Measurements from ENCODE around the gene PLET1.

PLET1 gene

DNA sequence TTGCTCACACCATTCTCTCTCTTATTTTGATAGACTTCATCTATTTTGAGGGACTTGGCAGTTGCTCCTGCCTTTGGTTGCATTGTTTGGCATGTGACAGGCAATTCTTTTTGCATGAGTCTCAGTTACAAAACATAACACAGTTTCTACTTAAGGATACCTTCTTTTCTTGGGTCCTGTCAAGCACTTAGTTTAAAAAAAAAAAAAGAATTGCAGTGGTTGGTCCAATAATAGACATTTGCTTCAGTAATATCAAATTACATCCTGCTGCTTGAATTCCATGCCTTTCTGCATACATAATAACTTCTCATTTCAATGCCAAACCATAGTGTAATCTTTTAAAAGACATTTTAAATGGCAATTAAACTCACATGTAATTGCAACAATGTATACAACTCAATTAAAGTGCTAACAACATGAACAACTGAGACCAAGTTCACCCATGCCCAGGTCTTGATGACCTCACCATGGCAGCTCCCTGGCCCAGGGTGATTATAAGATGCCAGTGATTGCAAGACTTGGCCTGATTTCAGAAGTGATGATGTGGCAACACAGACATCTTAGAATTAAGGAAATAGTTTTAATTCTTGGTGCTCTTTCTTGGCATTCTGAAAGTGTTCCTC, 32.2 kb upstream of the PLET1 start:
- H3K4me3 ChIP-seq (ENCODE audit: low read length), result no peak overlapping the region
- TF ChIP-seq ZNF274 (IDR thresholded peaks at IDR 0.05; ENCODE audit: low read depth, low read length), result no peak

DNA sequence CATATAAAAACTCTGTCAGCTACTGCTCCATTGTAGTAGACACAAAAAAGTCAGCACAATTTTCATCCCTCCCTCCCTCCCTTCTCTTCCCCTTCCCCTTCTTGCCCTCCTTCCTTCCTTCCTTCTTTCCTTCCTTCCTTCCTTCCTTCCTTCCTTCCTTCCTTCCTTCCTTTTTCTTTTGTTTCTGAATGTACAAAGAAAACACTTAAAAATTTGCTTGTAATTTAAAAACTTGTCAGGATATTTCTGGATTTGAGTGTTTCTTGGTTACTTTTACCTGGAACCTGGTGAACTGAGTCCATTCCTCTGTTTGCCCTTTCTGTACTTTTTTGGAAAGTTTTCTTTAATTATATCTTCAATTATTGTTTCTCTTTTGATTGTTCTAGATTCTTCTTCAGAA, 31.5 kb upstream of the PLET1 start:
- TF ChIP-seq ZNF274 (IDR thresholded peaks at IDR 0.05; ENCODE audit: low read depth, low read length), result no peak
- no peak overlapping the region for H3K4me3 ChIP-seq (ENCODE audit: low read length)

DNA sequence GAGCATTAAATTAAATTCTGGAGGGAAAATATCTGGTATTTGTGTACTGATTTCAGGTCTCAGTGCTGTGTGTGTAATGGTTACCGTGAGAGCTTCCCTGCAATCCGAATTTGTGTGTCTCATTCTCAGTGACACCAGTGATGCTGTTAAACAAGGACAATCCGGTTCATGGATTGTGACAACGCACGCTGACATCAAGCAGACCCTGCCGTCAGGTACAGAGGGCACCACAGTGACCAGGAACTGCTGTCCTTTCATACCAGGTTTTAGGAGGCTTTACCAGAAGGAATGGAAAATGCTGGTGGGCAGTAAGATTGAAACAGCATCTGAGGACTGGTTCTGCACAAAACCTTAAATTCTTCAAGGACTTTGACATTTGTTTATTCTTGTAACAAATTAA, 30.5 kb upstream of the PLET1 start:
- H3K4me3 ChIP-seq (ENCODE audit: low read length), result no peak overlapping the region
- no peak for TF ChIP-seq ZNF274 (IDR thresholded peaks at IDR 0.05; ENCODE audit: low read depth, low read length)

DNA sequence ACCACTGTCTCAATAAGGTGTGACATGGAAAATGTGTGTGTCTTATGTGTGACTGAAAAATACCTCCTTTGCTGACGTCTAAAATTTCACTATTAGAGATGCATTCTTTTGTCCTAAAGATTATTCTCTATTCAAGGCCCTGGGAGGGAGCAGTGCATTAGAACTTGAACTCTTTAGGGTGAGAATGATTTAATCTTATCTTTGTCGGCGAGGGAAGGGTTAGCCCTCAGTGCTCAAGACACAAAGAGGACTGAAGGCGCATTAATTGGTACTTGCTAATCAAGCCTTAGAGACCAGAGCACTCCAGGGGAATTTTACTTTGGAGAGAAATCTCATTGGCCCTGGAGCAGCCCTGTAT, 29.8 kb upstream of the PLET1 start:
- peak overlapping the region; percentile 39; the same call in 1 of the 2 replicates for H3K4me3 ChIP-seq (ENCODE audit: low read length)

DNA sequence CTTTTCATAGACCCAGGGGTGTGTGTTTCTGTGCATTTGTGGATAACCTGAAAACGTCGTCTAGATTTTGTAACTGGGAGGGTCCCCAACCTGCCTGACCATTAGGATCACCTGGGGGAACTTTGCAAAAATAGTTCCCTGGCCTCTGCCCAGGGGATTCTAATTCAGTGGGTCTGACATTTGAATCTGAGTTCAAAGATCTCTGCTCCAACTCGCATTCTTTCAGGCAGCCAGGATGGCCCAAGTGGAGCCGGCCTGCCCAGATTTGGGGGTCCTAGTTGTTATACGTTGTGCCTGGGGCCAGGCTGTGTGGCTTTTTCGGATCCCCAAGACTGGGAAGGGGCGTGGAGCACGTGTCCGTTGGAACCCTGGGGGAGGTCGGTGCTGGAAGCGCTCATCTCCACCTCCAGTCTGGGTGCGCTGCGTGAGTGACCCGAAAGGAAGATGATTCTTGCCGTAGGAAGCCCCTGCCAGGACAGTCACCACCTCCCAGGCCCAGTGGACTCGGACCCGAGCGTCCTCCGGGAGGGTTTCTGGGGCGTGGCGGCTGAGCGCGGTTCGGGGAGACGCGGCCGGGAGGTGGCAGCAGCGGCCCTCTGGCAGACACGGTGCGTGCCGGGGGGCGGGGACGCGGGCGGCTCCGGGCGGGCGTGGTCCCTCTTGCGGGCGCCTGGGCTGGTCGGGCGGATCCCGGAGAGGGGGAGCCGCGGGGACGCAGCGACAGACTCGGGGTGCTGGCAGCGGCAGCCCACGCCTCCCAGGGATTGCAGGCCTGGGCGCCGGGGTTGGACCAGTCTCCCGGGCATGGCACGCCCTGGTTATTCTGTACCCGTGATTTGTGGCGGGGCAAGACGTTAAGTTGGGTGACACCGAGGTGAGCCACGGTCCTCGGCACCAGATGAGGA, 29.2 kb upstream of the PLET1 start:
- peak overlapping the region; percentile 39; the same call in 1 of the 2 replicates for H3K4me3 ChIP-seq (ENCODE audit: low read length)
- no peak for TF ChIP-seq ZNF274 (IDR thresholded peaks at IDR 0.05; ENCODE audit: low read depth, low read length)

More for the DNA sequence above, 29.8 kb upstream of the PLET1 start:
- no peak for TF ChIP-seq ZNF274 (IDR thresholded peaks at IDR 0.05; ENCODE audit: low read depth, low read length)

DNA sequence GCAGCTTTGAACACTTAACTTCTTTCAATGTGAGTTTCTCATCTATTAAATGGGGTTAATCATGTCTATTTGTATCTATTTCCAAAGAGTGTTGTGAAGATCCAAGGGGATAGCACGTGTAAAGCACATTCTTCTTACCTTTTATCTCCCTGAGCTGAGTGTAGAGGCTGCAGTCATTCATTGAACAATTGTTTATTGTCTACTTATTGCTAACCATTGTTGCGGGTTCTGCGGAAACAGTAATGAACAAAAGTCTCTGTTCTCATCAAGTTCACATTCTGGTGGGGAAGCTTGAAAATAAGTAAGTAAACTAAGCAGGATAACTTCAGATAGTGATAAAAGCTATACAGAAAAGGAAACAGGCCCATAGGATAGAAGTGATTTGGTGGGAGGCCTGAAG, 27.4 kb upstream of the PLET1 start:
- no peak for TF ChIP-seq ZNF274 (IDR thresholded peaks at IDR 0.05; ENCODE audit: low read depth, low read length)

DNA sequence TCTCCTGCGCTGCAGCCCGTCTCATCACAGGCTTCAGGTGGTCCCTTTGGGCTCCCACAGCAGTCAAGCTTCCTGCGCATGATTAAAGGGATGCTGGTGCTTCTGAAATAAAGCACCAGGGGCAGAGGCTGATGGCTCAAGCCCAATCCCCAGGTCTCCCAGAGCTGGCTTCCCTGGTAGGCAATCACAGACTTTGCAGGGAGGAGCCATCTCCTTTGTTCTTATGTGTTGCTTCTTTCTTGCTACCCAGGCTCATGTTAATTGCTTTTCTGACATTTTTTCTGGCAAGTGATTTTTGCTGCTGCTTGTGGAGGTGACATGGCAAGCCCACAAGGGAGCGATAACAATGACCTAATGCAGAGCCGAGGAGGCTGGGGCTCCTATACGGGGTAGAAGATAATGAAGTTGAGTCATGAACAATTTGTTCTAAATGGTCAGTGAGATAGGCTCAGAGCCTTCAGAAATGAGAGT, 25.2 kb upstream of the PLET1 start:
- H3K4me3 ChIP-seq (ENCODE audit: low read length), result no peak overlapping the region
- no peak for TF ChIP-seq ZNF274 (IDR thresholded peaks at IDR 0.05; ENCODE audit: low read depth, low read length)

More for the DNA sequence above, 27.4 kb upstream of the PLET1 start:
- H3K4me3 ChIP-seq (ENCODE audit: low read length), result no peak overlapping the region

DNA sequence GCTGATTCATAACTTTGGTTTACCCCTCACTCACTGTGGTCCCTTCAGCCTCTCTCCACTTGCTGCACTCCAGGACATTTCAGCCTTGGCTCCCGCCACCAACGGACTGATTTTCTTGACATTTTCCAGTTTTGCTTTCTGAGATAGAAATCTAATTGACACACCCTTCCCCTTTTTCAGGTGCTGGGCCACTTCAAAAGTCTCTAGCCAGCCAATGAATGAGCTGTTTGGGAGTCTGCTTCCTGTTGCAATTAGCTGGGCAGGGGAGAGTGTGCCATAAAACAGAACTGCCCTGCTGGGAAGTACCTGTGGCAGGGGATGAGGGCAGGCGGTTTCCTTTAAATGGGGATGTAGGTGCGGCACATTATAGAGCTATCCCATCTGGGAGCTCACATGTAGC, 21.1 kb upstream of the PLET1 start:
- TF ChIP-seq ZNF274 (IDR thresholded peaks at IDR 0.05; ENCODE audit: low read depth, low read length), result no peak
- H3K4me3 ChIP-seq (ENCODE audit: low read length), result no peak overlapping the region

DNA sequence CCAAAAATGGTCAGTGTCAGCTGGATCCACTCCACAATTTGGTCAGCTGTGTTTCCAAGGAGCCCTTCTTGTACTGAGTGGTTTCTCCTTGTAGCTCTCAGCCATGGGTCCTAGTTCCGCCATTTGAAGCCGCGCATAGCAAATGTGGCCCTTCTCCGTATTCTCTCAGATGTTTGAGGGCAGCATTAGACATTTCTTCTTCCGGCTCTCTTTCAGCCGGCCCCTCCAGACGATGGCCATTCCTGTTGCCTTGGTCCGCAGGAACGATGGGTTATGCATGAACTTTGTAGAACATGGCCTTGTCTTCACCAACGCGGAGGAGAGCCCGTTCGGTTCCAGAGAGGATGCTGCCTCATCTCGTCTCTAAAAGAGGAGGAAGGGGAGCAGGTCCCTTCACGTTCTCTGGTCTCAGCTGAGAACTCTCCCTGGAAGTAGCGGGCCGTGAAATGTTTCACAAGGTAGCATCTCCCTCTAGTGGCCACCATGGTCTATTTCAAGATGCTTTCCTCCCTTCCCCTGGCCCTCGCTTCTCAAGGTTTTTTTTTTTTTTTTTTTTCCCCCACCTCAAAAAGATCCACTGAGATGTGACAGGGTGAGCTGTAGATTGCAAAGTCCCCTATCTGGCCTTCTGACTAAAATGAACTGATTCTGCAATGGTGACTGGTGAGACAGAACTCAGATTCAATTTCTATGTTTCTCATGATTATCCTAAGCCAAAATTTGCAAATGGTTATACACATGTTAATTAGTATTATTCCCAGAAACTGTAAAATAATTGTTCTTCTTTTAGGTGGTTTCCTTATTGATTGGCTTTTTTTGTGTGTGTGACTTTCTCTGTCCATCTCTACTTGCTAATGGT, 19.8 kb upstream of the PLET1 start:
- H3K4me3 ChIP-seq (ENCODE audit: low read length), result peak overlapping the region; percentile 45; the same call in 1 of the 2 replicates
- no peak for TF ChIP-seq ZNF274 (IDR thresholded peaks at IDR 0.05; ENCODE audit: low read depth, low read length)

DNA sequence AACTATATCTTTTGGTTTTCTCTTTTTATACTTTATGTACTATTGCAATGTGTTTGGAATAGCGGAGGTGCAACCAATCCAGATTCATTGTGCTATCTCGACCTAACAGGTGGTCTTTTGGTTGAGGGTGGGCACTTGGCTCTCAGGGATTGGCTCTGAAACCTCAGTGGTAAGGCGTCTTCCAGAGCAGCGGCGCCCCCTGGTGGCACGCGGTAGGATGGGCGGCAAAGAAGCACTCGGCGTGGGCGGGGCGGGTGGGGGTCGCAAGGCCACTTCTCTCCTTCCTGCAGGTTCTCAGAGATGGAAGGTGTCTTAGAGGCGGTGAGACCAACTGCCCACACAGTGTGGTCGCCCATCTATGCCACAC, 19.2 kb upstream of the PLET1 start:
- TF ChIP-seq ZNF274 (IDR thresholded peaks at IDR 0.05; ENCODE audit: low read depth, low read length), result no peak
- H3K4me3 ChIP-seq (ENCODE audit: low read length), result peak overlapping the region; percentile 45; the same call in 1 of the 2 replicates

DNA sequence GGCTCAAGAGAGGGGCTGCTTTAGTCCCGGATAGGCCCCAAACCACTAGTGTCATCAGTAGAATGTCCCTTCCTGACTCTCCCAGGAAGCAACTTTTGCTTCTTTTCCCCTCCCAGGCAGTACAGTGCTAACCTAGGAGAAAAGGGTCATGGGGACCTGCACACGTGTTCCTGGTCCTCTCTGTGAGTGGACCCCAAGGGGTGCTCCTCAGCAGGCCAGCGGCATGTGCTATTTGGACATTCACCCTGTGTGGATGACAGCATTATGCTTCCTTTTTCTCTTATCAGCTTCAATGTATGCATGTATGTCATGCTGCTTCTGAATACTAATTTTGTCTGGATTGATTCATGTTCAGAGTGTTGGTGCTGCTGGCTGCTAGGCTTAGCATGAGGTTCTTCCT, 18.1 kb upstream of the PLET1 start:
- TF ChIP-seq ZNF274 (IDR thresholded peaks at IDR 0.05; ENCODE audit: low read depth, low read length), result no peak
- no peak overlapping the region for H3K4me3 ChIP-seq (ENCODE audit: low read length)

DNA sequence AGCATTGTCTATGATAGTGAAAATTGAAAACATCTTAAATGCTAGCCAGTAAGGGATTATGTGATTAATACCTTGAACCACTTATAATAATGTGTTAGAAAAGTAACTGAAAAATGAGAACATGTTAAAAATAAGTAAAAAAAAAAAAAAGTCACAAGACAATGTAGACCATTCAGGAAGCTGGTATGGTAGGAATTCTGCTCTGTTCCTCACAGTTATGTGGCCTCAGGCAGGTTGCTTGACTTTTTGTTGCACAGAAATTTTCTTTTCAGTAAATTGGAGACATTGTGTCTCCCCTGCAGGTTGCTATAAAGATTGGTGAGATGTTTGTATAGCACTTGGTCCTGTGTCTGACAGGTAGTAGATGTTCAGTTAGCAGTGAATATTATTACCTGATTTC, 17.3 kb upstream of the PLET1 start:
- TF ChIP-seq ZNF274 (IDR thresholded peaks at IDR 0.05; ENCODE audit: low read depth, low read length), result no peak

DNA sequence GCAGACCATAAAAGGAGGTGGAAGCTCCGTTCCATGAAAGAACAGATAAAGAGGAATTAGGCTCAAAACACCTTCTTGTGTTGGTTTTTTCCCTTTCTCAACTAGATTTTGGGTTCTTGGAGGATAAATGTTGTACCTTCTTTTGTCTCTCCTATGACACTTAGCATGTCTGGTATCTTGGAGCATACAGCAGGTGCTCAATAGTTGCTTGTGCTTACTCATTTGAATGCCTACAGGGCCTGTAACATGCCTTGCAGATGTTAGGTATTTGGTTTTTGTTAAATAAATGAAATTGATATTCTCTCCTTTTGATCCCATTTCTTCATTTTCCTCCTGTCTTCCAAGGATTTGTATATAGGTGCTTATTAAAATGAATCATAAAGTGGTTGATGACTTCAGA, 16.4 kb upstream of the PLET1 start:
- no peak overlapping the region for H3K4me3 ChIP-seq (ENCODE audit: low read length)
- no peak for TF ChIP-seq ZNF274 (IDR thresholded peaks at IDR 0.05; ENCODE audit: low read depth, low read length)

More for the DNA sequence above, 17.3 kb upstream of the PLET1 start:
- H3K4me3 ChIP-seq (ENCODE audit: low read length), result no peak overlapping the region

Data from GM08714 (cell line).